HG02981 (cell line): Measurements from ENCODE around the gene CERS3.

Source experiments
- ATAC-seq: cut with Tn5 transposase; IDR thresholded peaks from one replicate; pipeline ENCODE4 v1.9.1; 2021; ENCODE audit warnings: mild to moderate bottlenecking, moderate library complexity; ENCODE audit not compliant: unreplicated experiment

The CERS3 gene

GRCh38 chr15:100528833-100529428 is at the start of gene CERS3:
TSS of gene CERS3 (minus strand) at chr15:100528950. CDS start at chr15:100501849, 27,101 bp downstream.
- no peak for ATAC-seq

GRCh38 chr15:100573526-100573925 is 44.8 kb upstream of the CERS3 start:
- no peak for ATAC-seq

DNA sequence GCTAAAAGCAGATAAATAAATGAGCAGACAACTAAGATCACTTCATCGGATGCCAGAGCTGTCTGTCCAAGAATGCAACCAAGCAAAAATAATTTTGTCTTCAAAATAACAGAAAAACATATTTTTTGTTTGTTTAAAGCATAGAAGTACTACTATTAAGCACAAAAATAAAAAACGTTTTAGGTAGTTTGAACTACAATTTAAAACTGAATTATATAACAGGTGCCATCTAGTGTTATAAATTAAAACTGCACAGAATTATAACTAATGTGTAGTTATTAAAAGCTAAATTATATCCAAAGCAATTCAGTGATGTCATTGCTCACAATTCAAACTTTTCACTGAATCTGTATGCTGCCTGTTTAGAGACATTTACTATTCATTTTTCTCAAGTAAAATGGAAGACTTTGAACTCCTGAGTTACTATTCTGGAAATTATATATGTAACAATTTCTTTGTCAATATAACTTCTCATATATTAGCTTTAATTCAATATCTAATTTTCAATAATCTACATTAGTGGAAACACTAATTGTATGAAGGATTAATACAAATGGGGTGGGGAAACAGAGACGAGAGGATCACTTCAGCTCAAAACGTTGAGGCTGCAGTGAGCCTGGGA is 43.7 kb upstream of the CERS3 start:
- no peak for ATAC-seq

- ATAC-seq: no peak
Observed at GRCh38 chr15:100571592-100572167, 42.9 kb upstream of the CERS3 start.

DNA sequence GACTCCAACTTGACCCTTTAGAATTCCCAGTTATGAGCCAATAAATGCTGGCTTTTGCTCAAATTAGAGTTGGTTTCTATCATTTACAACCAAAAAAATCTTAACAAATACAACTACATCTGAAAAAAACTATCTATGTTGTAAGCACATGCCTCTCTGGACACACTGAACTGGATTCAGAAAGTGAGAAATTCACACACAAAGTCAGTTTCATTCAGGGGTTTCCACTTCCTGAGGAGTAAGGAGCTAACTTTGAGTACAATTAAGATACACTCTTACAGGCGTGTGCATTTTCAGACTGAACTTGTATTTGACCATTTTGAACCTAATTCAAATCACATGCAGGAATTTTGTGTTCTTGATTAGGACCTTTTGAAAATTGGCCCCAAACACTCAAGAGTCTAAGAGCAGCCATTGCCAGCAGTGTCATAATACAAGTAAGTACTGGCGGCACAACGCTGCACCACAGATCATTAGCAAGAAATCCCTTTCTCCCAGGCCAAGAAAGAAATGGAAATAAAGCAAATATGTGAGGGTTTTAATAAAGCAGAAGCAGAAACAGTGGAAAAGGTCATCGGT is 42.1 kb upstream of the CERS3 start:
- ATAC-seq: peak; percentile 80

GRCh38 chr15:100570275-100570674 is 41.5 kb upstream of the CERS3 start:
- peak; percentile 38 for ATAC-seq

- no peak for ATAC-seq
Observed at GRCh38 chr15:100569391-100569790, 40.6 kb upstream of the CERS3 start.

DNA sequence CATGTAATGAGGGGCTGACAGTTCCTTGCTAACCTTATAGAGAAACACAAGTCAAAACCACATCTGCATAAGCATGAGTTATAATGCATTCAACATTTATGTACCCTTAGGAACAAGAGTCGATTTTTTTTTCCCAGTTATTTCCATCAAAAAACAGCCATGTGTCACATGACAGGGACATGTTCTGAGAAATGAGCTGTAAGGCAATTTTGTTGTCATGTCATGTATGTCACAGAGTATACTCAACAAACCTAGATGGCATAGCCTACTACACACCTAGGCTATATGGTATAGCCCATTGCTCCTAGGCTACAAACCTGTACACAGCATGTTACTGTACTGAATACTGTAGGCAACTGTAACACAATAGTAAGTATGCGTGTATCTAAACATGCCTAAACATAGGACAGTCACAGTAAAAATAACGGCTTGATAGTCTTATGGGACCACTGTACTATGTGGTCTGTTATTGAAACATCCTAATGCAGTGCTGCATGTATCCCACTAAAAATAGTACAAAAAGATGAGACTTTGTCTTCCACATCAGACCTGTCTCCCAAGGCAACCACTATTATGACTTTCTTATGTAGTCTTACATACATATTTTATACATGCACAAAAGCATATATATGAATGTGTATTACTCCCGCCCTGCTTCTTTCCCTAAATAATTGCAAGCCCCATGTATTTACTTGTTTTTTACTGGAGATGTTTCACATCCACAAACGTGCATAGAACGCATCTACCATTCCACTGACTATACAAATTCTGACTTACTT is 38.3 kb upstream of the CERS3 start:
- ATAC-seq: no peak

GRCh38 chr15:100565591-100565990 is 36.8 kb upstream of the CERS3 start:
- ATAC-seq: no peak

DNA sequence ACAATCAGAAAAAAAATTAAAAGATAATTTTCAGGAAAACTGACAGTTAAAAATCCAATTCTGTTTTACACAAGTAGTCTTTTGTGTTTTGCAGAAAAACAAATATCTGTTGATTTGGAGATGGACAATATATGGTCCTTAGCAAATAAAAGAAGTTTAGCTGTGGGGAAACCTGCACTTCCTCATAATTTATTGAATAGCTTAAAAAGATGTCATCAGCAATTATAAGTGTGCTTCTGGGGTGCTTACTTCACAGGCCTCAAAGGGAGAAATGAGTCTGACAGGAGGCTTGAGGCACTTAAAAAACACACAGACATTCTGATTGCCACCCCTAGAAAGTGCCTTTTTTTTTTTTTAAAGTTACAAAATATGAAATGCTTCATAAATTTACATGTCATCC is 31.6 kb upstream of the CERS3 start:
- no peak for ATAC-seq

DNA sequence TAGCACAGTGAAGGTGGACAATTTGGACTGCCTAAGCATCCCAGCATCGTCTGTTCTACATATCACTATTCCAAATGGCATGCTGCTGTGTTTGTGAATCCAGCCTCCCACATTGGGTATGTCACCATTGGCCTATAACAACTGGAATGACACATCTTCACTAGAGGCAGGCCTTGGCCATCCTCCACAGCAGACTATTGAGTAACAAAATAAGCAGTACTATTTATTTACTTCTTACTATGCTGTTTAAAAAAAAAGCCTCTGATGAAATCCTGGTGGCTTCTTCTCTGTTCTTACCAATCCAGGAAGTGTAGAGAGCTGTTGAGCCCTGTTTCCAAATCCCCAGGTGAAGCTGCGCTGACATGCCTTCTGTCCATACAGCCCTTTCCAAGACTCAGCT is 30.6 kb upstream of the CERS3 start:
- ATAC-seq: no peak

- no peak for ATAC-seq
Observed at GRCh38 chr15:100558771-100559254, 30.1 kb upstream of the CERS3 start.

- no peak for ATAC-seq
Observed at GRCh38 chr15:100553468-100553867, 24.7 kb upstream of the CERS3 start.

DNA sequence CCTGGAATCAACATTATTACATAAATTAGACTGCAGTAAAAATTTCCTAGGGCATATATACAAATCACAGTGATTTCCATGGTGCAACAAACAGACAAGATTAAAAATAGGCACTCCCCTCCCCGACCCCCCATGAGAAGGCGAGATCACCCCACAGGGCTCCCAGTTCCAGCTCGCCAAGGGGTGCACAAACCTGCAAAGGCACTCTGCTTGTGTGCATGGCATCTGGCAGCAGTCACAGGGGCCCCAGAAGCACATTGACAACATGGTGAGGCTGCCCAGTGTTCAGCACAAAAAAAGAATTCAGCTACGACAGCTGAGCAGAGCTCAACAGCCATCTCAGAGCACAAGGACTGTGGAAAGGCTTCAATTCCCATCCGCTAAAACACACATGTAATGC is 19.2 kb upstream of the CERS3 start:
- no peak for ATAC-seq

DNA sequence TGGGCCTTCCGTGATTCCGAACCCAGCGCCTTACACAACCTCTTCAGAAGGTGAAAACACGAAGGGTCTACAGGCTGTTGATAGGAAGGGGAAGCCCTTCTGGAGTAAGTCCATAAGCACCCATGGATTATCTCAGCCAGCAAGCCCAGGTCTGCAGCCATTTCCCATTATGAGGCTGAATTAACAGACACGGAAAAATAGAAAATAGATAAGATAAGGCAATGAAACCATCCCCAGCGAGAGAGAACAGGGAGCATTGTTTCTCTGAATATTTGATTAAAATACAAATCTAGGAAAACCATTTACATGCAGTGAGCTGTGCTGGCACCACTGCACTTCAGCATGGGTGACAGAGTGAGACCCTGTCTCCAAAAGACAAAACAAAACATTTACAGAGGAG is 16.2 kb upstream of the CERS3 start:
- ATAC-seq: no peak

GRCh38 chr15:100544338-100544841 is 15.6 kb upstream of the CERS3 start:
- no peak for ATAC-seq

DNA sequence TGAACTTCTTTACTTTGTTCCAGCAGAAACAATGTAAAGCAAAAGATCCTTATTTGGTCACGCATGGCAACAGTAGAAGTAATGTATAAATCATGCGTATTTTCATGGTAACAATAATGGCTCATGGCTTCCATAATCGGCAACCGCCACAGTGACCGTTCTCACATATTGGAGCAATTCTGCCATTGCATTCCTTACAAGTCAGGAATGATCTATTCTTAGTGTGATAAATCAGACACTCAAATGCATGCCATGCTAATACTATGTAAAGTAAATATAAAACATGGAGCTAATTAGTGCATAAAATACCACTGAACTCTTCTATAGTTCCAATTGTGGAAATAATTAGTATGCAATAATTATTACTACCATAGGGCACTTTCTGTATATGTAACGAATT is 13.5 kb upstream of the CERS3 start:
- ATAC-seq: no peak

- peak; percentile 87 for ATAC-seq
Observed at GRCh38 chr15:100537331-100537730, 8.6 kb upstream of the CERS3 start.

DNA sequence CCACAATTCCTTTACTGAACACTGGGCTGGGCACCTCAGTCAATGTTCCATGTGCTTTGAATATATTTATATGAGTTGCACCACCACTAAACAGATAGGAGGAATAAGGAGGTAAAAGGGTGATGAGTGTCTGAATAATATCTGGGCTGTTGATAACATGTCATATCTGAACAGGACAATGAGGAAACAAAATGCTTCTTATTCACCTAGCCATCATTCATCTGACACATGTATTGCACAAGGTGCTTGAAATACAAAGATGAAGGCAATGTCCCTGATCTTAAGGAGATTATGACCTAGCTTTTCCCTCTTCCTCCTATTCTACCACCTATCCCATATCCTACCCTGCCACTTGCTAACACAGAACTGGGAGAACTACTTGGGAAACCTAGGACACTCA is 8.0 kb upstream of the CERS3 start:
- ATAC-seq: no peak

DNA sequence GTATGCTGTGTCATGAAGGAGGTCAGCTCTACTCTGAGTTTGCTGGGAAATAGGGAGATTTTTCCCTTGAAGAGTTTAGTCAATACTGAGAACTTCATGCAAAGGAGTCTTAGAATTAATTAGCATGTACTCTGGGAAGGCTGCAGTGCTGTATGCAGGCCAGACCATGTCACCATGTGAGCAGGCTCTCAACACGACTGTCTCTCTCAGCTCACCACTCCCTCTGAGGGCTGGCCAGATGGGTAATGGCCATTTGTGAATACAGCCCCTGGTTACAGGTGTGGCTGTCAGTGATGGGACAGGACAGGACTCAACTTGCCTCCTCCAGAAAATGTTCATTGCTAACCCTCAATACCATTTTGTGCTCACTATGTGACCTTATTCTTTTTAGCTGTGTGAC is 5.1 kb upstream of the CERS3 start:
- ATAC-seq: no peak

DNA sequence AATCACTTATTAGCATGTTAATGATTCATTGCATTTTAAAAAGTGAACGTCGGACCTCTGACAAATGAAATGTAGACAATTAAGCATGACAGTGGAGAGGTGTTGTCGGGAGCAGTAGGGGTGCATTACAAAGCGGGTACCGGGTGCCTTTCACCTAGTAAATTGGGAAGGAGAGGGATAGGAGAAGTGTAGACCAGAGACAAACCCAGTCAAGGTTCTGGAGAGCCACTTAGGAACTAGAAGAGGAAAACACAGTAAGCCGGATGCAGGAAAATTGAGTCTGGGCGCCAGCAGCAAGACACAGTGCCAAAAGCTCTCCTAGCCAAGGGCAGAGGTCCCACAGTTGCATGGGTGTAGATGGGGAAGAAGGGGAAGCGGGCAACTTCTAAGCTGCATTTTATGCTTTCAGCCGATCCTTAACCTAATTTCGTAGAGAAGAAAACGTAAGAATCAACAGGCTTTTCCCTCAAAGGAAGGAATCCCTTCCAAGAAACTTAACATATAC is 3.1 kb upstream of the CERS3 start:
- ATAC-seq: no peak
